Ectodermal cell (in vitro differentiated cells): Measurements from ENCODE around the gene CCDC78.

Source experiments
- H3K27ac ChIP-seq: 2 replicates; pipeline ENCODE4 v1.7.0; 2013; ENCODE audit warnings: mild to moderate bottlenecking, low read depth, low read length; ENCODE audit not compliant: insufficient read depth, poor library complexity, severe bottlenecking
- H3K27me3 ChIP-seq: 2 replicates; pipeline ENCODE4 v1.7.0; 2013; ENCODE audit warnings: mild to moderate bottlenecking, low read length; ENCODE audit not compliant: insufficient read depth, control insufficient read depth, poor library complexity, severe bottlenecking
- H3K36me3 ChIP-seq: one replicate; pipeline ENCODE4 v1.7.0; 2013; ENCODE audit warnings: low read length; ENCODE audit not compliant: control insufficient read depth, insufficient read depth
- H3K4me1 ChIP-seq: one replicate; pipeline ENCODE4 v1.7.0; 2013; ENCODE audit warnings: low read length; ENCODE audit not compliant: control insufficient read depth, insufficient read depth
- H3K4me3 ChIP-seq: 2 replicates; pipeline ENCODE4 v1.7.0; 2013; ENCODE audit warnings: low read depth, low read length, control low read depth; ENCODE audit not compliant: insufficient read depth
- H3K9me3 ChIP-seq: 2 replicates; pipeline ENCODE4 v1.7.0; 2013; ENCODE audit warnings: mild to moderate bottlenecking, low read length, moderate library complexity; ENCODE audit not compliant: control insufficient read depth
- WGBS, 2 experiments: methylation state at CpG; one replicate each; pipeline ENCODE4 v1.1.7; 2013; ENCODE audit warnings: missing lambda C conversion rate in 2 of 2; 5-methylcytosine and 5-hydroxymethylcytosine counted together

Gene CCDC78

DNA sequence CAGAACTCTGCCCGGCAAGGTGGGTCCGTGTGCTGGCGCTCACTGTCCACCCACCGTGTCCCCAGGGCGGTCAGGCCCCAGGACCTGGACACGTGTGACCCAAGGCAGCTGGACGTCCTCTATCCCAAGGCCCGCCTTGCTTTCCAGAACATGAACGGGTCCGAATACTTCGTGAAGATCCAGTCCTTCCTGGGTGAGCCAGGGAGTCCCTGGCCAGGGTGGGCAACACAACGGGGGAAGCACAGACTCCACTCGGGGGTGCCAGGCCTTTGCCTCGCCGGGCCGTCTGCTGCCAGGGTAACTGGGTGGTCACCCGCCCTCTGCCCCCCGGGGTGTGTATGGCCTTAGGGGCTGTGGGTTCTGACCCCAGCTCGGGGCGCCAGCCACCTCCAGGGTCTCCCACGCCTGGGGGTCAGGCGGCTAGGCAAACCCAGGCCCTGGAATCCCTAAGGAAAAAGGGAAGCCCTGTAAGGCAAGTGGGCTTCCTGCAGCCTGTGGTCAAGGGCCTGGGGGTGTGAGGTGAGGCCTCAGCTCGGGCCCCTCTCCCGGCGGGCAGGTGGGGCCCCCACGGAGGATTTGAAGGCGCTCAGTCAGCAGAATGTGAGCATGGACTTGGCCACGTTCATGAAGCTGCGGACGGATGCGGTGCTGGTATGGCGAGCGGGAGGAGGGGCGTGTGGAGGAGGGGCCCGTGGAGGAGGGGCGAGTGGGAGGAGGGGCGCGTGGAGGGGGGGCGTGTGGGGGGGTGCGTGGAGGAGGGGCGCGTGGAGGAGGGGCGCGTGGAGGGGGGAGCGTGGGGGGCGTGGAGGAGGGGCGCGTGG lies 40.8 kb upstream of the CCDC78 start:
- no peak overlapping the region for H3K27ac ChIP-seq
- no peaks in the 10 kb centered on the region for H3K36me3 ChIP-seq
- H3K27me3 ChIP-seq = no peaks in the 10 kb centered on the region
- peaks cover under 1% of the 10 kb centered on the region for H3K4me1 ChIP-seq
- no peaks in the 10 kb centered on the region for H3K9me3 ChIP-seq
- no peak overlapping the region for H3K4me3 ChIP-seq
- 87 to 88% methylated on average over 31 to 32 of the region's 48 CpGs for WGBS, 2 experiments

DNA sequence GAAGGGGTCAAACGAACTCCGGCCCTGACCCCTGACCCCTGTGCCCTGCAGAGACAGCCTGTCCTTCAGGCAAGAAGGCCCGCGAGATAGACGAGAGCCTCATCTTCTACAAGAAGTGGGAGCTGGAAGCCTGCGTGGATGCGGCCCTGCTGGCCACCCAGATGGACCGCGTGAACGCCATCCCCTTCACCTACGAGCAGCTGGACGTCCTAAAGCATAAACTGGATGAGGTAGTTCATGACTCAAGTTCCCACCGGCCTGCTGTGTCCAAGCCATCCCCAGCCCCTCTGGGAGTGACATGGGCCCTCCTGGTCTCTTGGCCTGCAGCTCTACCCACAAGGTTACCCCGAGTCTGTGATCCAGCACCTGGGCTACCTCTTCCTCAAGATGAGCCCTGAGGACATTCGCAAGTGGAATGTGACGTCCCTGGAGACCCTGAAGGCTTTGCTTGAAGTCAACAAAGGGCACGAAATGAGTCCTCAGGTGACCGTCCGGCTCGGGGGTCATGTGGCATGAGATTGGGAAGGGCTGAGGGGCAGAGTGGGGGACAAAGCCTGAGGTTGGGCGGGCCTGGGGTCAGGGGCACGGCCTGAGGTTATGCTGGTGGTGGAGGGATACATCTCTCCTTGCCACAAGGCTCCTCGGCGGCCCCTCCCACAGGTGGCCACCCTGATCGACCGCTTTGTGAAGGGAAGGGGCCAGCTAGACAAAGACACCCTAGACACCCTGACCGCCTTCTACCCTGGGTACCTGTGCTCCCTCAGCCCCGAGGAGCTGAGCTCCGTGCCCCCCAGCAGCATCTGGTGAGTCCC lies 40.0 kb upstream of the CCDC78 start:
- H3K4me1 ChIP-seq = peaks cover 3% of the 10 kb centered on the region
- 94% methylated on average over 29 of the region's 29 CpGs for WGBS, 2 experiments

DNA sequence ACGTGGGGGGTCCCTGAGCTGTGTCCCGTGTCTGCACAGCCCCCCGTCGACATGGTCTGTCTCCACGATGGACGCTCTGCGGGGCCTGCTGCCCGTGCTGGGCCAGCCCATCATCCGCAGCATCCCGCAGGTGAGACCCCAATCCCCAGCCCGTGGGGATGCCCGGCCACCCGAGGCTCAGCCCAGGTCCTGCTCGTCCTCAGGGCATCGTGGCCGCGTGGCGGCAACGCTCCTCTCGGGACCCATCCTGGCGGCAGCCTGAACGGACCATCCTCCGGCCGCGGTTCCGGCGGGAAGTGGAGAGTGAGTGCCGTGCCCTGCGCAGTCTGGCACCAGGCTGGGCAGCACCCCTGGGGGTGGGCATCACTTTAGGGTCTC lies 39.2 kb upstream of the CCDC78 start:
- Histone ChIP-seq H3K27me3 (no peaks in the 10 kb centered on the region), H3K9me3 (no peaks in the 10 kb centered on the region), H3K4me1 (peaks cover 3% of the 10 kb centered on the region), H3K4me3 (no peak overlapping the region), H3K36me3 (no peaks in the 10 kb centered on the region), H3K27ac (no peak overlapping the region)
- 94 to 95% methylated on average over 29 of the region's 29 CpGs for WGBS, 2 experiments

More for the DNA sequence above, 40.0 kb upstream of the CCDC78 start:
- Histone ChIP-seq H3K36me3 (no peaks in the 10 kb centered on the region), H3K4me3 (no peak overlapping the region), H3K27me3 (no peaks in the 10 kb centered on the region), H3K9me3 (no peaks in the 10 kb centered on the region), H3K27ac (no peak overlapping the region)

DNA sequence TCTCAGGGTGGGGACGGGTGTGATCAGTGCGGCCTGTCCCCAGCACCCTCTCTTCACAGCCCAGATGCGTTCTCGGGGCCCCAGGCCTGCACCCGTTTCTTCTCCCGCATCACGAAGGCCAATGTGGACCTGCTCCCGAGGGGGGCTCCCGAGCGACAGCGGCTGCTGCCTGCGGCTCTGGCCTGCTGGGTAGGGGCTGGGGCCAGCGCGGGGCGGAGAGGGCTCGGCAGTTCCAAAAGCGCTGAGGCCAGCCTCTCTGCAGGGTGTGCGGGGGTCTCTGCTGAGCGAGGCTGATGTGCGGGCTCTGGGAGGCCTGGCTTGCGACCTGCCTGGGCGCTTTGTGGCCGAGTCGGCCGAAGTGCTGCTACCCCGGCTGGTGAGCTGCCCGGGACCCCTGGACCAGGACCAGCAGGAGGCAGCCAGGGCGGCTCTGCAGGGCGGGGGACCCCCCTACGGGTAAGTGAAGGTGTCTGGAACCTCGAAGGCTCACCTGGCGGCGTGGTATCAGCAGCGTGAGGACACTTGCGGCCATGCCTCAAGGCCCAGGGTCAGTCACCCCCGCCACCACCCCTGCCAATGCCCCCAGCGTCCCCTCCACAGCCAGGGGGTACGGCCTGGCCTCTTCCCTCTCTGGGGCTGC lies 38.7 kb upstream of the CCDC78 start:
- Histone ChIP-seq H3K27me3 (no peaks in the 10 kb centered on the region), H3K36me3 (no peaks in the 10 kb centered on the region), H3K27ac (no peak overlapping the region), H3K9me3 (no peaks in the 10 kb centered on the region), H3K4me3 (no peak overlapping the region), H3K4me1 (peaks cover 3% of the 10 kb centered on the region)
- WGBS, 2 experiments = 92% methylated on average over 38 of the region's 38 CpGs

- H3K4me3 ChIP-seq = no peak overlapping the region
- H3K27ac ChIP-seq = no peak overlapping the region
- H3K4me1 ChIP-seq = peaks cover 3% of the 10 kb centered on the region
- H3K27me3 ChIP-seq = no peaks in the 10 kb centered on the region
- H3K9me3 ChIP-seq = no peaks in the 10 kb centered on the region
- no peaks in the 10 kb centered on the region for H3K36me3 ChIP-seq
- 91 to 92% methylated on average over 20 of the region's 20 CpGs for WGBS, 2 experiments
Observed at GRCh38 chr16:764184-764750, 38.0 kb upstream of the CCDC78 start.

- Histone ChIP-seq H3K27ac (no peak overlapping the region), H3K27me3 (no peaks in the 10 kb centered on the region), H3K4me1 (peaks cover 3% of the 10 kb centered on the region), H3K36me3 (no peaks in the 10 kb centered on the region), H3K9me3 (no peaks in the 10 kb centered on the region), H3K4me3 (no peak overlapping the region)
- 94% methylated on average over 20 to 21 of the region's 21 CpGs for WGBS, 2 experiments
Observed at GRCh38 chr16:763369-764183, 37.3 kb upstream of the CCDC78 start.

DNA sequence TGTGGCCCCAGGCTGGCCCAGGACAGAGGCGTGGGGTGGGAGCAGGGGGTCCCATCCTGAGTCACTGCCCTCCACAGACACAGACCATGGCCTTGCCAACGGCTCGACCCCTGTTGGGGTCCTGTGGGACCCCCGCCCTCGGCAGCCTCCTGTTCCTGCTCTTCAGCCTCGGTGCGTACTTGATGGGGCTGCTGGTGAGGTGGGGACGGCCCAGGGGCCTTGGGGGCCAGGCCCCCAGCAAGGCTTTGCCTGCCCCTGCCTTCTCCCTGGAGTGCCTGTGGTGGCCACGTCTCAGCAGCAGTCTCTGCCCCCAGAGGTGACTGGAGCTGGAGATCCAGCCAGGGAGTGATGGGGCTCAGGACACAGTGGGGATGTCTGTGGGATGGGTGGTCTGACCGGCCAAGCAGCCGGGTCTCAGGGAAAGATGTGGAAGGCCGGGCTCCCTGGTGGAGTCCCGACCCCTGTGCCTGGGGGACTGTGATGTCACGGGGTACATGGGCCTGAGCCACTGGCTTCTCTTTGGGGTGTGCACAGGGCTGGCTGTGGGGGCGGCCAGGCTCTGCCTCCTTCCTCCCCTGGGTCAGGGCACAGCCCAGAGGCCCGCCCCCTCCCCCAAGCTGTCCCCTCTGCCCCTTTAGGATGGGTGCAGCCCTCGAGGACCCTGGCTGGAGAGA lies 36.5 kb upstream of the CCDC78 start:
- H3K4me3 ChIP-seq = no peak overlapping the region
- H3K27ac ChIP-seq = no peak overlapping the region
- WGBS, 2 experiments = 91% methylated on average over 17 of the region's 17 CpGs
- no peaks in the 10 kb centered on the region for H3K36me3 ChIP-seq
- peaks cover 3% of the 10 kb centered on the region for H3K4me1 ChIP-seq
- H3K9me3 ChIP-seq = no peaks in the 10 kb centered on the region
- H3K27me3 ChIP-seq = no peaks in the 10 kb centered on the region

GRCh38 chr16:761625-762513 lies 35.6 kb upstream of the CCDC78 start:
- no peak overlapping the region for H3K4me3 ChIP-seq
- no peaks in the 10 kb centered on the region for H3K36me3 ChIP-seq
- peaks cover 3% of the 10 kb centered on the region for H3K4me1 ChIP-seq
- no peak overlapping the region for H3K27ac ChIP-seq
- 84 to 85% methylated on average over 22 of the region's 22 CpGs for WGBS, 2 experiments
- no peaks in the 10 kb centered on the region for H3K9me3 ChIP-seq
- H3K27me3 ChIP-seq = no peaks in the 10 kb centered on the region
